Left kidney (tissue), 2 donors: ENCODE data around the gene TP53BP1. TPM values are rescaled to one million over a fixed set of nuclear protein-coding genes. Genes with fewer than 3 reads are reported as not detected.
A peak's percentile ranks its signal among the peaks of the same experiment; 100 is the strongest.

ENCODE experiments used
- DNase-seq: peaks from one replicate; pipeline ENCODE4 v3.0.0-alpha.2; 2013
- polyA plus RNA-seq: library from polyadenylated mRNA; unstranded; fragments of 120-200 nt; gene quantifications from one replicate; pipeline ENCODE4 v1.2.1, GENCODE V29; 2013; ENCODE audit not compliant: insufficient read length

TP53BP1 gene
- polyA plus RNA-seq, 1 donor = 110 TPM

GRCh38 chr15:43519196-43519595, 26.2 kb upstream of the TP53BP1 start:
- no peak for DNase-seq

- peak; percentile 33 for DNase-seq
Observed at GRCh38 chr15:43518197-43518761, 25.3 kb upstream of the TP53BP1 start.

GRCh38 chr15:43517354-43518196, 24.6 kb upstream of the TP53BP1 start, which contains the start of gene MAP1A:
TSS of gene MAP1A (plus strand) at chr15:43517608. CDS start at chr15:43521474, 3,866 bp downstream.
- DNase-seq = peak; percentile 59

GRCh38 chr15:43516801-43517353, 23.9 kb upstream of the TP53BP1 start:
- peak; percentile 22 for DNase-seq

- no peak for DNase-seq
Observed at GRCh38 chr15:43516185-43516584, 23.2 kb upstream of the TP53BP1 start.

GRCh38 chr15:43515741-43516140, 22.8 kb upstream of the TP53BP1 start:
- DNase-seq = no peak

- peak; percentile 17 for DNase-seq
Observed at GRCh38 chr15:43514241-43515057, 21.5 kb upstream of the TP53BP1 start.

DNA sequence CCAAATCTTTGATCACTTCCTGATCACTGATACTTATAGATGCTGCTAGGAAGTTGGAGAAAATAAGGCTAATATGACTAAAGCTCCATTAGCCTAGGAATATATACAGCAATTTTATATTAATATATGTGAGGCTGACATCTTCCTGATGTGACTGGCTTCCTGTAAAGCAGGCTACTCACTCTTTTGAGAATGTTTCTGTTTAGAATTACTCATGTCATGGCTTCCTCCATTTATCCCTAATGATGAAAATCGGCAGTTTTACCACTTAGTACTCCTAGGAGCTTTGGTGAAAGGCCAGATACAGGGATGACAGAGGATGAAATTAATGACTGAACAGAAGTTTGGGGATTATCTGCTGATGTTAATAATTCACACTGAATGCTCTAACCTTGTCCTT, 20.6 kb upstream of the TP53BP1 start:
- DNase-seq = no peak

- DNase-seq = no peak
Observed at GRCh38 chr15:43511012-43511885, 18.3 kb upstream of the TP53BP1 start.

DNA sequence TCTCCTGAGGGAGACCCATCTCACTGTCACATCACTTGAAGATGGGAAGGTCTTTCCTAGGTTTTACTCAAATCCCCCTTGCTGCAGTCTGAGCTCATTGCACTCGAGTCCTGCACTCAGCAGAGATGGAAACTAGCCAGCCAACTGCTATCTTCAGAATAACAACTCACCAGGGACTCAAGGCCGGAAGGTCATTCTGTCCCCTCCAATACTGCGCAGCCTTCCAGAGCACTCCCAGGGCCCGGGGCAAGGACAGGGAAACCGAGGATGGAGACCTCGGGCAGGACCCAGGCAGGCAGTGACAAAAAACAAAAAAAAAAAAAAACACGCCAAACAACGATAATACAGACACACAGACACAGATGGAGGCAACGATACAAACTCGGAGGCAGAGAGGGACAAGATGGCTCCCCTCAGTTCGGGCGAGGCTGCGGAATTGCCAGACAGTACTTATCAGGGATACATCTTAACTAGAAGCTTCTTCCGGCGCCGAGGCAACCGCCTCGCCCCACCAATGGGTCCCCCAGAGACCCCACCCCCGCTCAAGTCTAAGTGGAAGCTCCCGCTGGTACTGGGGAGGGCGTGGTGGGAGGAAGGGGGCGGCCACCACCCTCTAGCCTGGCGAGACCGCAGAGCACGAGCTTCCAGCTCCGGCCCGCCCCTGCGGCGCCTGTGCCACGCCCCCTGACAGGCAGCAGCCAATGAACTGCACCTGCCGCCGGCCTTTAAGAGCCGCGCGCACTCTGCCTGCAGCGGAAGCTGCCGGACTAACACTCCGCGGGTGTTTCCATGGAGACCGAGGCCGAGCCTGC, 17.4 kb upstream of the TP53BP1 start:
- DNase-seq = peak; percentile 98

DNA sequence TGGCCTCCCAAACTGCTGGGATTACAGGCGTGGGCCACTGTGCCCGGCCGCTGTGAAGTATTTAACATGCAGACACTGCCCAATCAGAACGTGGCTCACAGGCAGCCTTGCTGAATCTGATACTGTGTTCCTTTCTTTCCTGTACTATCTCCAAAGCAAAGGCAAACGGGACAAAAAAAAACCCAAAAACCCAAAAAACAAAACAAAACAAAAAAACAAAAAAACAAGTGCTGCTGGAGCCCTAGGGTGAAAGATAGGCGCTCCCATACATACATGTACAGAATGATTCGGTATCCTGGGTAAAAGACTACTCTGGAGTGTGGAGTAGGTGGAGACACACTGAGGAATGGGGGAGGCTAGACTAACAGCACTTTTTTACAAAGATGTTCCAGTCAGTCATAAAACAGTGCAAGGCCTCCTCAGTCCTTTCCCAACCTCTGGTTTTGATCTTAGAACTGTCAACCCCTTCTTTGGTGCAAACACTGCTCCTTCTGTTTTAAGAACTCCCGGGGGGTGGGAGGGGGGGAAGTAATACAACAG, 16.8 kb upstream of the TP53BP1 start:
- no peak for DNase-seq

DNA sequence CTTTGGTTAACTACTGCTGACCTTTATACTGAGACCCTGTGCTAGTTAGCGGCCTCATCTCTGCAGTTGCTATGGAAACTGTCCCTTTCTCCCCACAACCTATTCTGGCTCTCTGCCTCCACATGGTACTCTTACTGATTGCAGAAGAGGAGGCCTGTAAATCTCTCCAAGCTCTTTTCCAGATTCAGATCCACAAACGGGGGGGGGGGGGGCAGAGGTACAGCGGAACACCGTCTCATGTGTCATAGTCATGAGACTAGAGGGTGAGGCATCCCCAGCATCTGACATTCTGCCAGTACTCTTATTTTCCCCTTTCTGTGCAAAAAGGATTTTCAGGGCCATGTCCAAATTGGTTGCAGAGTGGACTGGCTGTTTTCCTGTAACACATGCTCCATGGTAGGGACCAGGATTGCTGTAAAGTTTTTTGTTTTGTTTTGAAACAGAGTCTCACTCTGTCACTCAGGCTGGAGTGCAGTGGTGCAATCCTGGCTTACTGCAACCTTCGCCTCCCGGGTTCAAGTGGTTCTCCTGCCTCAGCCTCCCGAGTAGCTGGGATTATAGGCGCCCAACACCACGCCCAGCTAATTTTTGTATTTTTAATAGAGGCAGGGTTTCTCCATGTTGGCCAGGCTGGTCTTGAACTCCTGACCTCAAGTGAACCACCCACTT, 16.2 kb upstream of the TP53BP1 start:
- no peak for DNase-seq

DNA sequence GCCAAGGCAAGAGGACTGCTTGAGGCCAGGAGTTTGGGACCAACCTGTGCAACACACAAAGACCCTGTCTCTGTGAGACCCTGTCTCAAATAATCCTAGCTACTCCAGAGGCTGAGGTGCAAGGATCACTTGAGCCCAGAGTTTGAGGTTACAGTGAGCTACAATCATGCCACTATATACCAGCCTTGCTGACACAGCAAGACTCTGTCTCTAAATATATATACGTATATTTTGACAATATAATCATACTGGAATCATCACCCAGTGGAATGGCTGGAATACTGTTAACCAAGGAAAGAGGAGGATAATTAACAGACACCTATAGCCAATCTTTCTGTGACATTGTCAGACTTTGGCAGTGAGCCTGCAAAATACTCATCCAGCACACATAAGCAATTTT, 15.5 kb upstream of the TP53BP1 start:
- no peak for DNase-seq

- peak; percentile 28 for DNase-seq
Observed at GRCh38 chr15:43505738-43506137, 12.8 kb upstream of the TP53BP1 start.

DNA sequence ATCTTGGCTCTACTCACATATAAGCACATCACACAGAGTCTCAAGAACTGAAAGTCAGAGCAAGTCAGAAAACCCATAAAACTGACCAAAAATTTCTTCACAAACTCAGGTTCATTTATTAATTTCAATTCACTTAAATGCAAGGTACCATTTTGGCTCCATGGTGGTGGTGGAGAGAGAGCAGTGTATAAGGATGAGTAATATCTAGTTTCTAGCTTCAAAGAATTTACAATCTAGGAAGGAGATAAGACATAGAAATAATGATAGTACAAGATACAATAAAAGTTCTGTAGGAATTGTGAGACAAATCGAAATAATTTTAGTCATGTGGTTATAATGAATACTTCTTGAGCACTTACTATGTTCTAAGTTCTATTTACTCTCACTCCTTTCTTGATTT, 6.7 kb upstream of the TP53BP1 start:
- DNase-seq = no peak

GRCh38 chr15:43498990-43499389, 6.0 kb upstream of the TP53BP1 start:
- no peak for DNase-seq

DNA sequence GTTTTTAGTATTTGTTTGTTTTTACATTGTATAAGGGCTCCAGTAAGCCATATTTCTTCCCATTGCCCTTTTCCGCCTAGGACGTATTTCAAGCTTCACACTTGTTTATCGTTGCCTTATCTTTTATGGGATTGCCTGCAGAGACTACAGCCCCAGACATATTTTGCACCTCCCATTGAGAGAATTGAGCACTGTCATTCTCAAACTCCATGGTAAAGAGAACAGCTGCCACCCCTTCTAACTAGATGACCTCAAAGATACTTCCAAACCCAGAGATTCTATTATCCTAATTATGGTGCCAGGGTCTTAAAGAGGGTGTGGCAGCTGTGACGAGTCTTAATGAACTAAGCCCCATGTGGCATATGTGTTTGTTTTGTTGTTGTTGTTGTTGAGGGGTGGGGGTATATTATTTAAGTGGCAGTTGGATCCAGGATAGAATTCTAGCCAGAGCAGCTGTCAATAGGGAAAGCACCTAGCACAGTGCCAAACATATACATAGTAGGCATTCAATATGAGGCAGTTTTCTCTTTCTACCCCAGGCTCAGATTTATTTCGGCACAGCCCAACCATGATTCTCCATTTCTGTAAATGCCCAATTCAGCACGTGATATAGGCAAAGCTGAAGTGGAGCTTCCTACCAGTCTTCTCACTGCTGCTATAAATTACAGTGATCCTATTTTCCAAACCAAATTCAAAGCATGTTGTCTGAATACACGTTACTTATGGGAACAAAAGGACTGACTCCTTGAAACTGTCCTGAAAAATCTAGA, 932 bp upstream of the TP53BP1 start:
- no peak for DNase-seq

DNA sequence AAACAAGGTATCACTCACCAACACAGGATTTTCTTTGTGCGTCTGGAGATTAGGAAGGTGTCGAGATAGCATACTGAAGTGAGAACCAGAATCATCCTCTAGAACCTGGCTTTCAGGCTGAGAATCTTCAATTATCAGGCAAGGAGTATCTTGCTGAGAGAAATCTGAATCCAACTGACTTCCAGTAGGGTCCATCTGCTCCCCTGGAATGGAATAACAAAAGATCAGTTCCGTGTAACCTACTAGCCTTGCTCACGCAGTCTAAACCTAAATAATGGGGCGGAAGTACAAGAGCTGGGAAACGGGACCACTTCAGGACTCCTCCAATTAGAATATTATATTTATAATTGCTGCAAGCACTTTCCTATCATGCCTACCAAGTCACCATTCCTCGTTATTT, 690 bp downstream of the TP53BP1 start:
- no peak for DNase-seq

DNA sequence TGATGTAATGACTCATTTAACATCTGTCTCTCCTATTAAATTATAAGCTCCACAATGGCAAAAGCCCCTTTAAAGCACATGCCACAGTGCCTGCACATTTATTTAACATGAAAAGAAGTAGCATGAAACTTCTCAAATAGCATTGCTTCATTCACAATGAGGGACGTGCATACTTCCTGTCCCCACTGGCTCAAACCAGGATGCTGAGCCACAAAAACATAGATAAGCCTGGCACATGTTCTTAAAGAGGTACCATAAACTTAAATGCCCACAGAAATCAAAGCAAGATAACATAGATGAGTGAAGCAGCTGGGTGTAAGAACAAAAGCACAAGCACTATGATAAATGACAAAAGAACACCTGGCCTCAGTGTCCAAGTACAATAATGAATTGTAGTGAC, 3.8 kb downstream of the TP53BP1 start:
- DNase-seq = no peak
